Activated T-cell treated with anti-CD3 and anti-CD28 coated beads, Interleukin-2, amount 50 U/mL, for 72 hours (primary cell): ENCODE measurements around the gene OOEP. TPM values are rescaled to one million over a fixed set of nuclear protein-coding genes. Genes with fewer than 3 reads are reported as not detected.

ENCODE experiments used
- ATAC-seq, 2 donors: fragments of 150-1000 bp; cut with Tn5 transposase; replicated peaks in 1 of 2; 2 replicates each; pipeline ENCODE4 v1.10.0; 2021; ENCODE audit warnings: moderate library complexity in 2 of 2, mild to moderate bottlenecking in 1 of 2
- DNase-seq, 2 donors: peaks; one replicate each; pipeline ENCODE4 v3.0.0; 2021 to 2022; ENCODE audit warnings: mixed read lengths in 1 of 2
- H3K27ac Mint-ChIP-seq: one replicate; pipeline ENCODE4 v1.8.0; 2022; ENCODE audit warnings: mild to moderate bottlenecking, moderate library complexity, mixed read lengths
- H3K27me3 Mint-ChIP-seq: one replicate; pipeline ENCODE4 v1.8.0; 2022; ENCODE audit warnings: low read depth, mixed read lengths
- H3K36me3 Mint-ChIP-seq, 2 donors: one replicate each; pipeline ENCODE4 v1.8.0; 2022; ENCODE audit warnings: mixed read lengths in 2 of 2, mild to moderate bottlenecking in 1 of 2; ENCODE audit not compliant: insufficient read depth in 2 of 2
- H3K4me1 Mint-ChIP-seq: one replicate; pipeline ENCODE4 v1.8.0; 2022; ENCODE audit warnings: low read depth, mixed read lengths
- H3K4me3 Mint-ChIP-seq, 2 donors: one replicate each; pipeline ENCODE4 v1.8.0; 2022; ENCODE audit warnings: mild to moderate bottlenecking in 2 of 2, mixed read lengths in 2 of 2, moderate library complexity in 2 of 2
- H3K9me3 Mint-ChIP-seq, 2 donors: one replicate each; pipeline ENCODE4 v1.8.0; 2022; ENCODE audit warnings: mixed read lengths in 2 of 2
- total RNA-seq, 2 donors: library from RNA; stranded (reverse); gene quantifications; one replicate each; pipeline ENCODE4 v1.2.3, GENCODE V29; 2022

OOEP gene
- total RNA-seq, 2 donors from 2014 or later = 0.76 to 0.77 TPM

GRCh38 chr6:73353636-73354593 lies 15.8 kb downstream of the OOEP start, which contains the start of gene DPPA5:
DPPA5 (minus strand) TSS chr6:73354276; CDS start chr6:73354225, 51 bp downstream.
- Mint-ChIP-seq H3K4me3 (no peak within 1 kb of the TSS), H3K27ac (no peak within 1 kb of the TSS), H3K36me3 (no peaks in the 10 kb centered on the region), H3K4me1 (no peaks in the 10 kb centered on the region), H3K27me3 (peaks cover 22% of the 10 kb centered on the region), H3K9me3 (no peaks in the 10 kb centered on the region)
- ATAC-seq (no peak), DNase-seq (no peak)

- no peak overlapping the region for H3K4me3 Mint-ChIP-seq
Measured at GRCh38 chr6:73349311-73349710, 20.4 kb downstream of the OOEP start.

GRCh38 chr6:73348550-73349204 lies 21.0 kb downstream of the OOEP start:
- Mint-ChIP-seq H3K9me3 (no peaks in the 10 kb centered on the region), H3K27ac (no peak overlapping the region), H3K4me3 (no peak overlapping the region), H3K4me1 (no peaks in the 10 kb centered on the region), H3K27me3 (peaks cover 46% of the 10 kb centered on the region), H3K36me3 (no peaks in the 10 kb centered on the region)
- DNase-seq (no peak), ATAC-seq (no peak)

More at GRCh38 chr6:73349311-73349710, 20.4 kb downstream of the OOEP start:
- H3K4me1 Mint-ChIP-seq = no peaks in the 10 kb centered on the region
- H3K27ac Mint-ChIP-seq = no peak overlapping the region
- no peaks in the 10 kb centered on the region for H3K9me3 Mint-ChIP-seq
- no peak for ATAC-seq
- no peaks in the 10 kb centered on the region for H3K36me3 Mint-ChIP-seq
- no peak for DNase-seq
- peaks cover 46% of the 10 kb centered on the region for H3K27me3 Mint-ChIP-seq

- H3K27ac Mint-ChIP-seq = no peak overlapping the region
- ATAC-seq = no peak
- no peaks in the 10 kb centered on the region for H3K9me3 Mint-ChIP-seq
- no peak overlapping the region for H3K4me3 Mint-ChIP-seq
- DNase-seq = no peak
- no peaks in the 10 kb centered on the region for H3K36me3 Mint-ChIP-seq
- peaks cover 20% of the 10 kb centered on the region for H3K27me3 Mint-ChIP-seq
- H3K4me1 Mint-ChIP-seq = no peaks in the 10 kb centered on the region
Measured at GRCh38 chr6:73343164-73343563, 26.5 kb downstream of the OOEP start.

- no peaks in the 10 kb centered on the region for H3K9me3 Mint-ChIP-seq
- DNase-seq = no peak
- ATAC-seq = no peak
- no peak overlapping the region for H3K4me3 Mint-ChIP-seq
- H3K27ac Mint-ChIP-seq = no peak overlapping the region
- H3K27me3 Mint-ChIP-seq = peaks cover 10% of the 10 kb centered on the region
- H3K4me1 Mint-ChIP-seq = no peaks in the 10 kb centered on the region
- no peaks in the 10 kb centered on the region for H3K36me3 Mint-ChIP-seq
Measured at GRCh38 chr6:73342174-73342573, 27.5 kb downstream of the OOEP start.

GRCh38 chr6:73341335-73341734 lies 28.4 kb downstream of the OOEP start:
- no peaks in the 10 kb centered on the region for H3K36me3 Mint-ChIP-seq
- ATAC-seq = no peak
- H3K9me3 Mint-ChIP-seq = no peaks in the 10 kb centered on the region
- DNase-seq = no peak
- no peak overlapping the region for H3K27ac Mint-ChIP-seq
- no peak overlapping the region for H3K4me3 Mint-ChIP-seq
- peaks cover 4% of the 10 kb centered on the region for H3K27me3 Mint-ChIP-seq
- H3K4me1 Mint-ChIP-seq = no peaks in the 10 kb centered on the region

- no peaks in the 10 kb centered on the region for H3K9me3 Mint-ChIP-seq
- H3K36me3 Mint-ChIP-seq = no peaks in the 10 kb centered on the region
- no peak for DNase-seq
- no peak overlapping the region for H3K27ac Mint-ChIP-seq
- H3K27me3 Mint-ChIP-seq = peaks cover 4% of the 10 kb centered on the region
- no peaks in the 10 kb centered on the region for H3K4me1 Mint-ChIP-seq
- H3K4me3 Mint-ChIP-seq = no peak overlapping the region
- no peak for ATAC-seq
Measured at GRCh38 chr6:73340048-73340447, 29.6 kb downstream of the OOEP start.

- Mint-ChIP-seq H3K4me1 (no peaks in the 10 kb centered on the region), H3K9me3 (no peaks in the 10 kb centered on the region), H3K4me3 (no peak overlapping the region), H3K27me3 (peaks cover 4% of the 10 kb centered on the region), H3K27ac (no peak overlapping the region), H3K36me3 (no peaks in the 10 kb centered on the region)
- ATAC-seq = no peak
- no peak for DNase-seq
Measured at GRCh38 chr6:73339340-73339739, 30.4 kb downstream of the OOEP start.

GRCh38 chr6:73329201-73329600 lies 40.5 kb downstream of the OOEP start:
- Mint-ChIP-seq H3K27ac (no peak overlapping the region), H3K4me1 (peaks cover 6% of the 10 kb centered on the region)
- ATAC-seq = peak; percentile 49 to 78

GRCh38 chr6:73328790-73329189 lies 40.9 kb downstream of the OOEP start:
- Mint-ChIP-seq H3K4me3 (no peak overlapping the region), H3K4me1 (peaks cover 6% of the 10 kb centered on the region), H3K36me3 (no peaks in the 10 kb centered on the region), H3K9me3 (no peaks in the 10 kb centered on the region), H3K27me3 (peaks cover 24% of the 10 kb centered on the region), H3K27ac (no peak overlapping the region)
- ATAC-seq (no peak), DNase-seq (no peak)

More at GRCh38 chr6:73329201-73329600, 40.5 kb downstream of the OOEP start:
- DNase-seq = peak in 1 of 2 donors; percentile 17
- peaks cover 24% of the 10 kb centered on the region for H3K27me3 Mint-ChIP-seq
- H3K36me3 Mint-ChIP-seq = no peaks in the 10 kb centered on the region
- no peaks in the 10 kb centered on the region for H3K9me3 Mint-ChIP-seq
- no peak overlapping the region for H3K4me3 Mint-ChIP-seq

- no peak overlapping the region for H3K4me3 Mint-ChIP-seq
Measured at GRCh38 chr6:73325656-73326055, 44.0 kb downstream of the OOEP start.

GRCh38 chr6:73323323-73323722 lies 46.4 kb downstream of the OOEP start:
- H3K27ac Mint-ChIP-seq = no peak overlapping the region
- H3K4me3 Mint-ChIP-seq = no peak overlapping the region

More at GRCh38 chr6:73325656-73326055, 44.0 kb downstream of the OOEP start:
- peaks cover 6% of the 10 kb centered on the region for H3K4me1 Mint-ChIP-seq
- no peaks in the 10 kb centered on the region for H3K36me3 Mint-ChIP-seq
- ATAC-seq (no peak), DNase-seq (no peak)
- peaks cover 15% of the 10 kb centered on the region for H3K27me3 Mint-ChIP-seq
- H3K9me3 Mint-ChIP-seq = no peaks in the 10 kb centered on the region
- H3K27ac Mint-ChIP-seq = no peak overlapping the region

More at GRCh38 chr6:73323323-73323722, 46.4 kb downstream of the OOEP start:
- peaks cover 10% of the 10 kb centered on the region for H3K27me3 Mint-ChIP-seq
- ATAC-seq = no peak
- no peaks in the 10 kb centered on the region for H3K4me1 Mint-ChIP-seq
- H3K9me3 Mint-ChIP-seq = no peaks in the 10 kb centered on the region
- no peaks in the 10 kb centered on the region for H3K36me3 Mint-ChIP-seq
- no peak for DNase-seq
